ENCODE data around the gene ABCC12.

- TF ChIP-seq USF2 (IDR thresholded peaks at IDR 0.05; ENCODE audit: low read depth, low read length): no peak
- TF ChIP-seq CTCF (conservative IDR thresholded peaks at IDR 0.05; ENCODE audit: low read depth, low read length): no peak
- TF ChIP-seq POLR2A (IDR thresholded peaks at IDR 0.05; ENCODE audit: low read depth, low read length): no peak
- no peak for TF ChIP-seq SMC3 (IDR thresholded peaks at IDR 0.05; ENCODE audit: low read depth, low read length)
- no peak for TF ChIP-seq RFX5 (IDR thresholded peaks at IDR 0.05; ENCODE audit: low read depth, low read length)
- no peak for TF ChIP-seq RAD21 (IDR thresholded peaks at IDR 0.05; ENCODE audit: low read length)
- no peak for TF ChIP-seq BHLHE40 (IDR thresholded peaks at IDR 0.05; ENCODE audit: low read depth, low read length)
- no peak for TF ChIP-seq CEBPB (IDR thresholded peaks at IDR 0.05; ENCODE audit: low read depth, low read length)
- TF ChIP-seq MXI1 (IDR thresholded peaks at IDR 0.05; ENCODE audit: borderline replicate concordance, low read depth, low read length): no peak
- TF ChIP-seq RCOR1 (IDR thresholded peaks at IDR 0.05; ENCODE audit: insufficient replicate concordance, low read length): no peak
- no peak for TF ChIP-seq ELK1 (IDR thresholded peaks at IDR 0.05; ENCODE audit: borderline replicate concordance, low read depth, low read length)
- TF ChIP-seq FOS (IDR thresholded peaks at IDR 0.05; ENCODE audit: low read depth, low read length): no peak
Measured at GRCh38 chr16:48140821-48141220, 15.0 kb downstream of the ABCC12 start.
